HG02678 (cell line): ENCODE data around the gene RGS18.
"Not testable (repeated sequence)": the region's sequence is repeated elsewhere in the genome, so short reads cannot be mapped to it uniquely, and the experiment has no call there.

ENCODE experiments used
- ATAC-seq: cut with Tn5 transposase; IDR thresholded peaks from one replicate; pipeline ENCODE4 v1.9.1; 2021; ENCODE audit warnings: mild to moderate bottlenecking, moderate library complexity; ENCODE audit not compliant: unreplicated experiment

The RGS18 gene, protein sequence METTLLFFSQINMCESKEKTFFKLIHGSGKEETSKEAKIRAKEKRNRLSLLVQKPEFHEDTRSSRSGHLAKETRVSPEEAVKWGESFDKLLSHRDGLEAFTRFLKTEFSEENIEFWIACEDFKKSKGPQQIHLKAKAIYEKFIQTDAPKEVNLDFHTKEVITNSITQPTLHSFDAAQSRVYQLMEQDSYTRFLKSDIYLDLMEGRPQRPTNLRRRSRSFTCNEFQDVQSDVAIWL

DNA sequence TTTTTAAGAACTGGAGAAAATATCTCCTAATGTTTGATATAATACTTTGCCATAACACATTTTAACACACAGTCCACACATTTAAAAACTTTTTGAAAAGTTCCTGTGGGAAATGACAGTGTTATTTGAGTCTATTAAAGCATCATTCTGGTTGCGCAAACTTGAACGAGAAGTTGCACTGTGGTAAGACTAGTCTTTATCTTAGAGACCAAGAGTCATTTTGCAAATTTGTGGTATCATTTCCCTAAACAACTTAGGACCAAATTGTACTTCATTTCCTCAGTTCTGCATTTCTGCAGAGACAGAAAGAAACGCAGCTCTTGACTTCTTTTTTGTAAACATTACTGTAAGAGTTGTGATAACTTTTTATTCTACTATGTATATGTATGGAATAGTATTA is at the start of gene RGS18:
RGS18 (plus strand) TSS at position 282 of the 400 bp plus-strand sequence. CDS start 176 bp downstream, outside the sequence.
- no peak for ATAC-seq

DNA sequence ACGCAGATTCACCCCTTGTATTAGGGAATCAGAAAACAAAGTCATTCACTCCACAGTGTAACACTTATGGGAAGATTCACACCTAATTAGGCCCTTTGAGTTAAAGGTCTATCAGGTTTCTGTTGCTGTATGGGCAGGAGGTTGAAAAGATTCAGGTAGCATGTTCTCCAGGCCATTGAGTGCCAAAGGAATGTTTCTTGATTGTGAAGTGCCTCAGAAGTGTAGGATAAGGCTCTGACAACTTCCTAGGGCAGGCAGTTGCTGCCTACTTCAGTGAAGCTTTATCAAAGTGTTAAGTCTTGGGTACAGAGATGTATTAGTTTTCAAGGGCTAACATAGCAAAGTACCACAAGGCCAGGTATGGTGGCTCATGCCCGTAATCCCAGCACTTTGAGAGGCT is 48.7 kb upstream of the RGS18 start:
- no peak for ATAC-seq

DNA sequence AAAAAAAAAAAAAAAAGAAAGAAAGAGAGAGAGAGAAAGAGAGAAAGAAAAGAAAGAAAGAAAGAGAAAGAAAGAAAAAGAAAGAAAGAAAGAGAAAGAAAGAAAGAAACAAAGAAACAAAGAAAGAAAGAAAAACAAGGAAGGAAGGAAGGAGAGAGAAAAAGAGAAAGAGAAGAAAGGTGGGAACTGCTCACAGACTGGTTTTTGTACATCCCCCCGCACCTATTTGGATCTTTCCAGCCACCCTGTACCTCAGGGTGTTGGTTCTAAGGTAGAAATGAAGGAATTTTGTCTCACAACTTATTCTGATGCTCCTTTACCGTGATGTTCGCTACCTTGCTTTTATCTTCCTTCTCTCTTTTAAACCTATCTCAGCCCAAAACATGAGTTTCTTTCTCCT is 43.3 kb upstream of the RGS18 start:
- ATAC-seq = no peak

DNA sequence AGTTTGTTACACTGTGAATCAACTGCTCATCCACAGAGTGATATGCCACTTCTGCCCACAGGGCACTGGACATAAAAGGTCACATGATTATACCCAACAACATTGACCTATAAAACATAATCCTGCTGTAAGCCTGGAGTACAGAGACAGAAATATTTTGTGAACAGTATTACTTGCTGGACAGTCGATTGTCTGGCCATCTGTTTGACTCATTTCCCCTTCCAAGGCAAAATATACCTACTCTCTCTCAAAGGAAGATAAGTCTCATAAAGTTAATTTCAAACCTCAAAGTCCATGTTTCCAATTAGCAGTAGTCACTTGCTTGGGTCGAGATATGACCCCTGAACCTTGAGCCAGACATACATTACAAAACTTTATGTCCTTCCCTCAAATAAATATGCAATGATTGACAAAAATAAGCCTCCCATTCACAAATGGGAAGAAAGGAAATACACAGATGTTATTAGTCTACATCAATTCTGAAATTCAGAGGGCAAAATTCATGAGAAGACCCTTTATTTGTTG is 39.3 kb upstream of the RGS18 start:
- no peak for ATAC-seq

DNA sequence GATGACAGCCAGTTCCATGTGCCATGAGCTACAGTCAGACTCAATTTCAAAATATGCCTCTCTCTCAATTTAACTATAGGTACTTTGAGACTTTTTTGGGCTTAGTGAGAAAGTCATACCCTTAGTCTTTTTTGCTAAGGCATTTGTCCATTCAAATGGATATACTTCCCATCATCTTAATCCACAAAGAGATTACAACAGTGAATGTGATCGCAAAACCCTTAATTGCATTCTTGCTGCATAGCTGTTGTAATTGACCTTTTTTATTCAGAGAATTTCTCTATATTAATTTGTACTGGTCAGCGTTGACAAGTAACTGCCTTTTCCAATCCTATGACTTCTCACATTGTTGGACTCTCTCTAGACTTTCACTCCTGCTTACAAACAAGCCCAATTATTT is 38.6 kb upstream of the RGS18 start:
- no peak for ATAC-seq

DNA sequence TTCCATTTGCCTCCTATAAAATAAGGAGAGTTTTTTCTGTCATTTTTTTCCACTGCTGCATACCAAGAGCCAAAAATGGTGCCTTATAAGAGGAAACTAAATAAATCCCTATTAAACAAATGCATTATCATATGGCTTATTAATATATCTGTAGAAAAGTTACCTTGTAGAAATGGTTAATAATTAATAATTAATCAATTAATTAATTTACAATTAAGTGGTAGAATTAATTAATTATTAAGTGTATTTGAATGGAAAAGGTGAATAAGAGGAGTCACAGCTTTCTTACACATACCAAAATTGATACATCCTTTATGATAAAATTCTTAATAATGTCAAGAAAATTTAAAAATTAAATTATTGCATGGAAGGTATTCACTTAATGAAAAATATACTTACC is 35.6 kb upstream of the RGS18 start:
- no peak for ATAC-seq

DNA sequence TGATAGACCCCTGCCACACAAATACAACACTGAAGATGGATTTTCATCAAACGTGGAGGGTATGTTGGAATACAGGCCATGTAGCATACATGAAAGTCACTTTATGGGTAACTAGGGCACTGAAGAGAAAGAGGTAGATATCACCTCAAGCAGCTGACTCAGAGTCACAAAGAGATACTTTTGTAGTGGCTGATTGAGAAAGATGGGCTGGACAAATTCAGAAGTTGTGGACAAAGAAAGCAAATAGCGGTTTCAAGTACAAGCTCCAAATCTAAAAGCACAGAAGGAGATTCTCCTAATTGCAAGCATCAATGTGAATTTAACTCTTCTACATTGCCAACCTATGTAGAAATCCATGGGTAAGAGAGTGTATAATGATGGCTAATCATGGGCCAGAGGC is 35.0 kb upstream of the RGS18 start:
- ATAC-seq = no peak

DNA sequence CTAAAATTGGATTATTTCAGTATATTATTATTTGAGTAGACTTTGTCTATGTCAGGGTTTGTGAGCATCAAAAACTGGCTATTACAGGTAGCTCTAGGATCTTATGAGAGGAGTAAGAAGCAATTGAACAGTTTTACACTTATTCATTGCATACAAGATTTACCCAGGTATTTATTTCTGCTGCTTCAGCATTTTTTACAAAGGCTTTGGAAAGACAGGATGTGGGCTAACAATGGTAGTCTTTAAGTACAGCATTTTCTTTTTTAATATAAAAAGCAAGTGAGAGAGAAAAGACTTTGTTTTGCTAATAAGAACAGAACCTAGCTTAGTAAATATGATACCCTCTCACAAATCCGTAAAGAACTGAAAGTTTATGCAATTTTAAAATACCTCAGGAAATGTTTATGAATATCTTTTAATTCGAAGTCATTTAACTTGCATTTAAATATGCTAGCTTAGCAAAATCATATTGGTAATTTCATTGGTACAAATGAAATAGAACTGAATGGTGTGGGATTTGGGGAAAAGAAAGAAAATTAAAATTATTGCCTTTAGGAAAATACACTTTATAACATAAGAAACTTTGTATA is 32.1 kb upstream of the RGS18 start:
- ATAC-seq = no peak

DNA sequence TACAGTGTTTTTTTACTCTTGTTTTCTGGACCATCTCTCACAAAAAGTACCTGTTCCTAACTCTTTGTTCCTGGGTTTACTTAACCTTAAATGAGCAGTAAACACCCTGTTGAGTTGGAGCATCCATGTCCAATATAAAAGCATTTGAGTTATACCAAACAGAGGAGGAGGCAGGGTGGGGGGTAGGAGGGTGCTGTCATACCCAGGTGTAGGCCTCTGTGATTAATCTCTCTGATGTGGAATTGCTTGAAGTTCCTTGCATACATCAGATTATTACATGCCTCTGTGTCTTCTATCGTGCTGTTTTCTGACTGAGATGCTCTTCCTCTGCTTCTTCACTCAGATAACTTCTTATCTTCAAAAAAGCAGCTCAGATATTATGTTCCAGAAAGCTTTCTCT is 28.1 kb upstream of the RGS18 start:
- ATAC-seq = no peak

DNA sequence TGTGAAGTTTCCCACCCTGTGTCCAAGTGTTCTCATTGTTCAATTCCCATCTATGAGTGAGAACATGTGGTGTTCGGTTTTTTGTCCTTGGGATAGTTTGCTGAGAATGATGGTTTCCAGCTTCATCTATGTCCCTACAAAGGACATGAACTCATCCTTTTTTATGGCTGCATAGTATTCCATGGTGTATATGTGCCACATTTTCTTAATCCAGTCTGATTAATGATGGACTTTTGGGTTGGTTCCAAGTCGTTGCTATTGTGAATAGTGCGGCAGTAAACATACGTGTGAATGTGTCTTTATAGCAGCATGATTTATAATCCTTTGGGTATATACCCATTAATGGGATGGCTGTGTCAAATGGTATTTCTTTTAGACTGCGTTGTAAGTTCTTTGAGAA is 27.4 kb upstream of the RGS18 start:
- not testable (repeated sequence) for ATAC-seq

DNA sequence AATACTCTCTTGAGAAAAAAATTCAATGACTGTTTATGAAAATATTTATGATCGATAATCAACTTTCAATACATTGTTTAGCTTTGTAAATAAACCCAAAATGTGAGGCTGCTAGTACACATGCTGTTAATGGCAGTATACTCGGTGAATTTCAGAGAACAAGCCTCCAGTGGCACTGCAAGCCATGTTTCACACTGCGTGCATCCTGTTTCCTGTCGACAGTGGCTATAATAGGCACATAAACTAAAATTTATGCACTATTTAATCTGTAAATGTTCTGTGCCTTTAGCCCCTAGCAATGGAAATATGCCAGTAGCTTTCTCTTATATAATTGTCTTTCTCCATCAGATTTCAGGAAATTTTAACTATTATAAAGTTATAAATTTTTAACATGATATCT is 26.3 kb upstream of the RGS18 start:
- ATAC-seq = no peak

DNA sequence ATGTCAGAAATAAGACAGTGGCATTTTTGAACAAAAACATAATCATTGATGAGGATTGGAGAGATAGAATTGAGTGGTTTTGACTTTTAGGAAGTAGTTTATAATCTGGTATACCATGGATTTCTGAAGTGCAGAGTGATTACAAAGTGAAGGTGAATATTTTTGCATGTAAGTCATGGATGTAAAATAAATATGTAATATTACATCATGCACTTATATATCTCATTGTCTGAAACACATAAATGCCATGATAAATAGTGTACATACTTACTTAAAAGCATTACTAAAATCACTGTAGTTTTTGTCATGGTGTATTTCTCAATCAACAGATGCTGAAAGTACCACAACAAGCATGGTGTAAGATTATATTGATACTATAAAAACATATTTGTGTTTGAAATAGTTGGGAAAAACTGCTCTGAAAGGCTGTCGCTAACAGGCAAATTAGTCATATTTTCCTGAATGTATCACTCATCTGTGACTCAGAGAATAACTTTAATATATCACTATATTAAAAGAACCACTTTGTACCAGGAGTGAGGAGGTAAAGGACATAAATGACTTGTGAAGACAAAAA is 24.8 kb upstream of the RGS18 start:
- no peak for ATAC-seq

DNA sequence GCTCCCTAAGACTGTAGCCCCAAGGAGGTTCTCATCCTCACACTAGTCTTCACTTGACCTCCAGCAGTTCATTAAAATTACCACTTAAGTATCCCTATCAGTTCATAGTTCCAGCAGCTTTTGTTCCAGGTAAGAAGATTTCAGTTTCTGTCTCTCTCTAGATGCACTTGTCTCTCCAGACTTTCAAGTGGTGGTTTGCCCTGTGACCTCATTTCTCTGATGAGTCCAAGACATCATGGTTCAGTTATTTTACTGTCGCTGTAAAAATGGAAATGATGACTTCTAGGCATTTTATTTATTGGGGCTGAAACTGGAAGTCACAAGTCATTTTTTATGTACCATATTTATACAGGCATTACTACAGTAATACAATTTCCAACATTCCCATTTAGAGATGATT is 17.9 kb upstream of the RGS18 start:
- no peak for ATAC-seq

DNA sequence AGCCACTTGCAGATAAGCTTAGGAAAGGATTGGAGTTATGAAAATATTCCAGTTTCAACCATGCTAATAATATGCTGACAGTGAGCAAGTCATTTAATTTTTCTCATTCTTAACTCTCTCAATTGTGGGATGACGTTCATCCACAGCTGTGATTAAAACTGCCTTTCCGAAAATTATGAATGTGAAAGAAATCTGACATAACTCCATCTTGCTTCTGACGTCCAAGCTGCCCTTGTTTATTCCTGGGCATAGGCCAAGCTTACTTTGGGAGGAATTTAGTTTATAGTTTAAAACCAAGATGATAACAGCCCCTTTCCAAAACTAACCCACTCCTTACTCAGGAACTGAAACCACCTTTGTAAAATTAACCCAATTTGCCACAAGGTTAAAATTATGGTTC is 11.0 kb upstream of the RGS18 start:
- ATAC-seq = no peak

DNA sequence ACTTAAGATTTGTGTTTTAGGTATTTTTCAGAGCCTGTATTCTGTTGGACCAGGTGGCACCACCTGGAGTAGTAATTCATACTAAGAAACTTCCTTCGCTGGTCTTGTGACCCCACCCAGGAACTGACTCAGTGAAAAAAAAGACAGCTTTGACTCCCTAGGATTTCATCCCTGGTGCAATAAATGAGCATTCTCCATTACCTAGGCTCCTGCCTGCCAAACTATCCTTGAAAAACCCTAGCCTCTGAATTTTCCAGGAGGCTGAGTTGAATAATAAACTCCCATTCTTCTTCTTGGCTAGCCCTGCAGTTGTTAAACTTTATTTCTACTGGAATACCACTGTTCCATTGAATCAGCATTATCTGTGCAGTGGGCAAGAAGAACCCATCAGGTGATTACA is 10.6 kb upstream of the RGS18 start:
- no peak for ATAC-seq

DNA sequence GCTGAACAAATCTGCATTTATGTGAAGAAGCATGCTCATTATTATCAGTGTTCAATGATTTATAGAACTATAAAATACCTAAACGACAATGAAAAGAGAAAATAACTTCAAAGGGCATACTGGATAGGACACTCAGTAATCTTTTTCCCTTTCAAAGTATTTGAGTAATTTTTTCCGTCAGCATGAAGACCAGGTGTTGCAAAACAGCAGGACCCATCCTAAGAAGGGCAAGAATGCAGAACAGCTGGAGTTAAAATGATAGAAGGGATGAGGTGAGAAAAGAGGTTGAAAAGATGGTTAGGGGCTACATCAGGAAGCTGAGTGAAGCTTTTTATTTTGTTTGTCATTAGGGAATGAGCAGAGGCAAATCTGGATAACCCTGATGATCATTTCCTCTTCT is 7.1 kb upstream of the RGS18 start:
- no peak for ATAC-seq

DNA sequence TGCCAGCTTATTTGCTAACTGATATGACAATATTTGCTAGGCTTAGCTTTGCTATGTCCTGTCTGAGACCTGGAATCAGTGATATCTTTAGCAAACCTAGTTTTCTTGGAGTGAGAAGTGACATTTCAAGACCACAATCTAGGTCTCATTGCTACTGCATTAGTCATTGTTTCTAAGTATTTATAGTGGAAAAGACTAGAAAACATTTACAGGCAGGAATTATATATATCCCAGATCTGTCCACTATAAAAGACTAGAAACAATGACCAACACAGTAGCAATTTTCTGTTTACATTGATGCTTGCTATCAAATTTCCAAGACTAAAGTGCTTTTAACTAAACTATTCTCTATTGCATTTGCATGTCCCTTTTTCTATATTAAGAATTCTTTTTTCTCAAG is 5.0 kb upstream of the RGS18 start:
- no peak for ATAC-seq

DNA sequence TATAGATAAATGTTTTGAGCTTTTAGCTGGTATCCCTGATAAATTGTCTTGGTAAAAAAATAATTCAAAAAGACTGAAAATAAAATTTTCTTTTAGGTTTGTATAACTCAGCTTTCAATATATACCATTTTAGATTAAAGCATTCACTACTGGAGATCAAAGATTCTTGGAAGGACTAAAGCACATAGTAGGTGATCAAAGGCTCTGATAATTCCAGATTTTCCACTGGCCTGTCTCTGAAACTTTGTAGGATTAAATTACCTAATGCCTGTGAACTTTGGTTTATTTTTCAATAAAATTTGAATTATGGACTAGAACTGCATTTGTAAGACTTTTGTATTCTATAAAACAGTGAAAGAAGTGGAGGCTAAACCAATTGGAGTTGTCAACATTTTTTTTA is 1.2 kb upstream of the RGS18 start:
- ATAC-seq = no peak

DNA sequence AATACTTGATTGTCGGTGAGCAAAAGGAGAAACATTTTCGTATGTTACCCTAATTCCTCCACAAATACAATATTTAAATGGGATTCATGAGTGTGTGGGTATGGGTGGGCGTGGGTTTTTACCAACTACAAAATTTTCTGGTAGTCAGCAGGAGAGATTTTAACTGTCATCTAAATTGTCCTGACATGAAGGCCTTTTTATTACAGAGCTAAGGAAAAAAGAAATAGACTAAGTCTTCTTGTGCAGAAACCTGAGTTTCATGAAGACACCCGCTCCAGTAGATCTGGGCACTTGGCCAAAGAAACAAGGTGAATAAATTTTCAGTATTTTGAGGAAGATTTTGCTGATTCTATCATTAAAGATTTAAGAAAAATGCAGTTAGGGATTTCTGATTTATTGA is 752 bp downstream of the RGS18 start:
- no peak for ATAC-seq

DNA sequence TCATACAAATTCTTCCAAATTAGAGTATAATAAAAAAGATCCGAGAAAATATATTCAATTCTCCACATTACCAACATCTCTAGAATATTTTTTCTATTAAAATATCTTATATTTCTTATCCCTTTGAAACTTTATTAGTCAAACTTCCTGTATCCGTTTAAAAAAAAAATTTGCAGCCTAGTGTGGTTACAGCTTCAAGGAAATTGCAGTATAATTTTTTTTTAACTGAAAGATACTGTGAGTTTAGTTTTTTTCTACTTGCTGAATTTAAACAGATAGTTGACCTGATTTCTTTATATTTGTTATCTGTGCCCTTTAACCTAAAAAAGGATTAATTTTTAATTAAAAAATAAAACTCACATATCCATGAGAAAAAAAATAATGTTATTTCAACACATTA is 1.5 kb downstream of the RGS18 start:
- ATAC-seq = no peak

DNA sequence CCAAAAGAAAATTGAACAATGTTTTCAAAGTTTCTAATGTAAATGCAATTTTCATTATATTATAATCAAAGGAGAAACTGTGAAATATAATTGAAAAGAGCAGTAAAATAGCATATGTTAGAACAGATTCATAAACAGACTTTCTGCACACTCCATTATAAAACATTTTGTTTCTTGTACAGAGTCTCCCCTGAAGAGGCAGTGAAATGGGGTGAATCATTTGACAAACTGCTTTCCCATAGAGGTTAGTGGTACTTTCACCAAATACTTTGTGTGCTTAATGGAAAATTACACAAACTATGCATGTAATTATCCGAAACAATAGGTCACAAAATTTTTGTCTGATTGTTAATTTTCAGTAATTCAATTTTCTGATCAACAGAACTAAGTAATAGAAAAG is 1.9 kb downstream of the RGS18 start:
- no peak for ATAC-seq

DNA sequence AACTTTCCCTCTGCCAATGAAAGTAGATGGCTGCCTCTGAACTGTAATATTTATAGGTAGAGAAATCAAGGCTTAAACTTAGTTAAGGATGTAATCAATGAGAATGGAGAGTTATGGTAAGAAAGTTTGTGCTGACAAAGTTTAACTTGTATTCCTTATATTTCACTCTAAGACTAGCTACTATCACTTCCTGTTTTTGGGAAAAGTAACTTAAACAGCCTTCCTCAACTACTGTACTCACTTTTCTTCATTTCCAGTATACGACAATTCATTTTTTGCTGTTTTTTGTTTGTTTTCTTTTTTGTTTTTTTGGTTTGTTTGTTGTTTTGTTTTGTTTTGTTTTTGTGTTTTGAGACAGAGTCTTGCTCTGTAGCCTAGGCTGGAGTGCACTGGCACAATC is 3.7 kb downstream of the RGS18 start:
- no peak for ATAC-seq

DNA sequence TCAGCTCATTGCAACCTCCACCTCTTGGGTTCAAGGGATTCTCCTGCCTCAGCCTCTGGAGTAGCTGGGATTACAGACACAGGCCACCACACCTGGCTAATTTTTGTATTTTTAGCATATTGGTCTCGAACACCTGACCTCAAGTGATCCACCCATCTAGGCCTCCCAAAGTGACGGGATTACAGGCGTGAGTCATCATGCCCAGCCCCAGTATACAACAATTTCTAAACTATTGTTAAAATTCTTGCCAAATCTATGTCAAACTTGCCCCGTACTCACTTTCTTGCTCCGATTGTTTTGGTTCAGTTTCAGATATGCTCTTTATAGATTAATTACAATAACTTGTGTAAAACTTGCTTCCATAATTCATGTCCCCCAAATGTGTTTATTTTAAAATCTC is 4.1 kb downstream of the RGS18 start:
- no peak for ATAC-seq
